Neural progenitor cell (in vitro differentiated cells): ENCODE data around the gene CD244. TPM values are rescaled to one million over a fixed set of nuclear protein-coding genes. Genes with fewer than 3 reads are reported as not detected.

ENCODE experiments used
- DNase-seq: peaks from one replicate; pipeline ENCODE4 v3.0.0-alpha.2; 2016; ENCODE audit warnings: low spot score
- H2AFZ ChIP-seq: fragments of 200-600 bp; sonication (generic); replicated peaks from 2 replicates; pipeline ENCODE4 v1.6.1; 2016; ENCODE audit warnings: antibody characterized with exemption
- H3F3A ChIP-seq: fragments of 200-600 bp; sonication (generic); 2 replicates; pipeline ENCODE4 v1.6.1; 2016; ENCODE audit warnings: antibody characterized with exemption, low read depth
- H3K27ac ChIP-seq: fragments of 200-600 bp; sonication (generic); 2 replicates; pipeline ENCODE4 v1.5.1; 2016; ENCODE audit warnings: mild to moderate bottlenecking
- H3K27me3 ChIP-seq: fragments of 200-600 bp; sonication (generic); 2 replicates; pipeline ENCODE4 v1.6.1; 2016; ENCODE audit warnings: mild to moderate bottlenecking, moderate library complexity
- H3K36me3 ChIP-seq: fragments of 200-600 bp; sonication (generic); 2 replicates; pipeline ENCODE4 v1.5.1; 2016
- H3K4me1 ChIP-seq: fragments of 200-600 bp; sonication (generic); 2 replicates; pipeline ENCODE4 v1.6.1; 2016; ENCODE audit warnings: mixed run types
- H3K4me2 ChIP-seq: fragments of 200-600 bp; sonication (generic); 2 replicates; pipeline ENCODE4 v1.6.1; 2016
- H3K4me3 ChIP-seq: fragments of 200-600 bp; sonication (generic); 2 replicates; pipeline ENCODE4 v1.5.1; 2016
- H3K79me2 ChIP-seq: fragments of 200-600 bp; sonication (generic); 2 replicates; pipeline ENCODE4 v1.6.1; 2016; ENCODE audit warnings: low read depth
- H3K9ac ChIP-seq: fragments of 200-600 bp; sonication (generic); 2 replicates; pipeline ENCODE4 v1.6.1; 2016
- H3K9me3 ChIP-seq: fragments of 200-600 bp; sonication (generic); 2 replicates; pipeline ENCODE4 v1.5.1; 2016; ENCODE audit warnings: low read depth
- H4K20me1 ChIP-seq: fragments of 200-600 bp; sonication (generic); 2 replicates; pipeline ENCODE4 v1.6.1; 2016; ENCODE audit warnings: low read depth
- H3K27ac Mint-ChIP-seq: 3 replicates; pipeline ENCODE4 v1.8.0; 2021; ENCODE audit warnings: mixed read lengths
- H3K27me3 Mint-ChIP-seq: 2 replicates; pipeline ENCODE4 v1.8.0; 2022; ENCODE audit warnings: low read depth, mild to moderate bottlenecking, inconsistent platforms, moderate library complexity, mixed read lengths; ENCODE audit not compliant: insufficient read depth
- H3K36me3 Mint-ChIP-seq: 3 replicates; pipeline ENCODE4 v1.8.0; 2021; ENCODE audit warnings: mixed read lengths
- H3K4me1 Mint-ChIP-seq: 3 replicates; pipeline ENCODE4 v1.8.0; 2021; ENCODE audit warnings: mixed read lengths
- H3K4me3 Mint-ChIP-seq: 3 replicates; pipeline ENCODE4 v1.8.0; 2021; ENCODE audit warnings: mild to moderate bottlenecking, moderate library complexity, mixed read lengths
- H3K9me3 Mint-ChIP-seq: 3 replicates; pipeline ENCODE4 v1.8.0; 2020; ENCODE audit warnings: mixed read lengths
- EZH2 ChIP-seq: fragments of 200-600 bp; sonication (generic); IDR thresholded peaks from 2 replicates; pipeline ENCODE4 v1.6.1; 2017; ENCODE audit warnings: antibody characterized with exemption, mild to moderate bottlenecking, moderate library complexity
- EZH2phosphoT487 ChIP-seq: fragments of 200-600 bp; sonication (generic); IDR thresholded peaks from 2 replicates; pipeline ENCODE4 v1.6.1; 2017; ENCODE audit warnings: antibody characterized with exemption
- total RNA-seq: library from RNA; depleted of rRNA; stranded (reverse); fragments of >200 nt; gene quantifications from 2 replicates; pipeline ENCODE4 v1.2.3, GENCODE V29; 2015; ENCODE audit warnings: low replicate concordance
- TF ChIP-seq, protein P1 (sequence below): fragments of 200-600 bp; sonication (generic); IDR thresholded peaks from 2 replicates; pipeline ENCODE4 v1.5.1; 2017; ENCODE audit warnings: antibody characterized with exemption, mild to moderate bottlenecking

Gene CD244
- total RNA-seq, 1 donor from 2014 or later = not detected

- Histone ChIP-seq H3K27me3 (no peaks in the 10 kb centered on the region), H3K79me2 (no peaks in the 10 kb centered on the region), H3K4me1 (no peaks in the 10 kb centered on the region), H3K9ac (no peak overlapping the region), H3K27ac (no peak overlapping the region), H4K20me1 (no peaks in the 10 kb centered on the region), H3K4me2 (no peak overlapping the region), H3K4me3 (no peak overlapping the region), H3K36me3 (no peaks in the 10 kb centered on the region), H3F3A (no peaks in the 10 kb centered on the region), H2AFZ (no peak overlapping the region), H3K9me3 (no peaks in the 10 kb centered on the region)
- H3K36me3 Mint-ChIP-seq = no peaks in the 10 kb centered on the region
- H3K27me3 Mint-ChIP-seq = peaks cover 3% of the 10 kb centered on the region
- peaks cover 4% of the 10 kb centered on the region for H3K4me1 Mint-ChIP-seq
- no peak overlapping the region for H3K27ac Mint-ChIP-seq
- no peak overlapping the region for H3K4me3 Mint-ChIP-seq
- no peaks in the 10 kb centered on the region for H3K9me3 Mint-ChIP-seq
- TF ChIP-seq, protein P1, sequence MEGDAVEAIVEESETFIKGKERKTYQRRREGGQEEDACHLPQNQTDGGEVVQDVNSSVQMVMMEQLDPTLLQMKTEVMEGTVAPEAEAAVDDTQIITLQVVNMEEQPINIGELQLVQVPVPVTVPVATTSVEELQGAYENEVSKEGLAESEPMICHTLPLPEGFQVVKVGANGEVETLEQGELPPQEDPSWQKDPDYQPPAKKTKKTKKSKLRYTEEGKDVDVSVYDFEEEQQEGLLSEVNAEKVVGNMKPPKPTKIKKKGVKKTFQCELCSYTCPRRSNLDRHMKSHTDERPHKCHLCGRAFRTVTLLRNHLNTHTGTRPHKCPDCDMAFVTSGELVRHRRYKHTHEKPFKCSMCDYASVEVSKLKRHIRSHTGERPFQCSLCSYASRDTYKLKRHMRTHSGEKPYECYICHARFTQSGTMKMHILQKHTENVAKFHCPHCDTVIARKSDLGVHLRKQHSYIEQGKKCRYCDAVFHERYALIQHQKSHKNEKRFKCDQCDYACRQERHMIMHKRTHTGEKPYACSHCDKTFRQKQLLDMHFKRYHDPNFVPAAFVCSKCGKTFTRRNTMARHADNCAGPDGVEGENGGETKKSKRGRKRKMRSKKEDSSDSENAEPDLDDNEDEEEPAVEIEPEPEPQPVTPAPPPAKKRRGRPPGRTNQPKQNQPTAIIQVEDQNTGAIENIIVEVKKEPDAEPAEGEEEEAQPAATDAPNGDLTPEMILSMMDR = no peak
- TF ChIP-seq EZH2phosphoT487 (no peak), EZH2 (no peak)
- no peak for DNase-seq
Observed at GRCh38 chr1:160910170-160910750, 47.6 kb upstream of the CD244 start.

- no peak overlapping the region for H3K27ac ChIP-seq
- no peak overlapping the region for H3K4me3 Mint-ChIP-seq
- H3K27me3 Mint-ChIP-seq = peaks cover 3% of the 10 kb centered on the region
- no peak overlapping the region for H2AFZ ChIP-seq
- TF ChIP-seq, protein P1 = no peak
- TF ChIP-seq EZH2phosphoT487 (no peak), EZH2 (no peak)
- H3K4me1 ChIP-seq = no peaks in the 10 kb centered on the region
- H3K36me3 Mint-ChIP-seq = no peaks in the 10 kb centered on the region
- no peaks in the 10 kb centered on the region for H3K27me3 ChIP-seq
- no peaks in the 10 kb centered on the region for H3K36me3 ChIP-seq
- H3K27ac Mint-ChIP-seq = no peak overlapping the region
- no peaks in the 10 kb centered on the region for H4K20me1 ChIP-seq
- H3K4me3 ChIP-seq = no peak overlapping the region
- no peak overlapping the region for H3K9ac ChIP-seq
- DNase-seq = no peak
- no peaks in the 10 kb centered on the region for H3K9me3 ChIP-seq
- H3K9me3 Mint-ChIP-seq = no peaks in the 10 kb centered on the region
- no peaks in the 10 kb centered on the region for H3K4me1 Mint-ChIP-seq
- H3F3A ChIP-seq = no peaks in the 10 kb centered on the region
- H3K79me2 ChIP-seq = no peaks in the 10 kb centered on the region
- no peak overlapping the region for H3K4me2 ChIP-seq
Observed at GRCh38 chr1:160907976-160908375, 45.3 kb upstream of the CD244 start.

DNA sequence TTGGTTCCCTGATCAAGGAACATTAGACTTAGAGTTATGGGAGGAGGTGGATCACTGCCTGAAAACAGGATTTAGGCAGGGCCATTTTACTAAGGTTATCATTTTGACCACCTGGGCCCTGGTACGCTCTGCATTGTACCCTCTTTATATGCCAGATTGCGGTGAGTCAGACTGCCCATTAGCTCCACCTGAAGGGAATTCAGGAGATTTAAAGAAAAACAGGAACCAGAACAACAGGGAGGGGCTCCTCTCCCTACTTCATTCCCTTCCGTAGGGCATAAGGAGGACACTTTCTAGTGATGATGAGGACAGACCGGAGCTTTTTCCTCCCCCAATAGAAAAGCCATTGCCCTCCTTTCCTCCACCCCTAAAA lies 42.9 kb upstream of the CD244 start:
- Histone ChIP-seq H3K36me3 (no peaks in the 10 kb centered on the region), H2AFZ (no peak overlapping the region), H3K79me2 (no peaks in the 10 kb centered on the region), H3K4me3 (no peak overlapping the region), H3K27me3 (no peaks in the 10 kb centered on the region), H3K4me1 (no peaks in the 10 kb centered on the region), H3F3A (no peaks in the 10 kb centered on the region), H3K4me2 (no peak overlapping the region), H3K27ac (no peak overlapping the region), H4K20me1 (no peaks in the 10 kb centered on the region), H3K9me3 (no peaks in the 10 kb centered on the region), H3K9ac (no peak overlapping the region)
- H3K4me3 Mint-ChIP-seq = no peak overlapping the region
- peaks cover 5% of the 10 kb centered on the region for H3K27me3 Mint-ChIP-seq
- no peak overlapping the region for H3K27ac Mint-ChIP-seq
- H3K36me3 Mint-ChIP-seq = no peaks in the 10 kb centered on the region
- TF ChIP-seq EZH2 = no peak
- no peak for TF ChIP-seq EZH2phosphoT487
- TF ChIP-seq, protein P1 = no peak
- H3K4me1 Mint-ChIP-seq = no peaks in the 10 kb centered on the region
- no peaks in the 10 kb centered on the region for H3K9me3 Mint-ChIP-seq
- DNase-seq = no peak
